HL-60 (cell line): ENCODE measurements around the gene CALB2.

Experiments used
- DNase-seq, 2 experiments: peaks; one replicate each; pipeline ENCODE4 v3.0.0-alpha.2; 2010 to 2020; ENCODE audit warnings: low read depth in 1 of 2, low spot score in 1 of 2
- H3K27ac ChIP-seq: fragments of 250-450 bp; sonication (Bioruptor Pico); replicated peaks from 2 replicates; pipeline ENCODE4 v1.5.1; 2020; ENCODE audit warnings: mild to moderate bottlenecking, moderate library complexity
- H3K27me3 ChIP-seq: fragments of 250-450 bp; sonication (Bioruptor Pico); 2 replicates; pipeline ENCODE4 v1.5.1; 2021; ENCODE audit warnings: mild to moderate bottlenecking, moderate library complexity; ENCODE audit not compliant: insufficient read depth, poor library complexity, severe bottlenecking
- H3K4me3 ChIP-seq: replicated peaks from 2 replicates; pipeline ENCODE4 v1.5.1; 2011; ENCODE audit warnings: mild to moderate bottlenecking, control low read depth, low read length; ENCODE audit not compliant: insufficient read depth
- CTCF ChIP-seq: IDR thresholded peaks from one replicate; pipeline ENCODE4 v1.5.1; 2011; ENCODE audit warnings: low read length, control low read depth, inconsistent platforms; ENCODE audit not compliant: insufficient read depth
- GABPA ChIP-seq: IDR thresholded peaks from 2 replicates; pipeline ENCODE4 v1.6.1; 2012; ENCODE audit warnings: low read depth
- POLR2AphosphoS5 ChIP-seq: IDR thresholded peaks from 2 replicates; pipeline ENCODE4 v1.6.1; 2012; ENCODE audit warnings: low read depth
- SPI1 ChIP-seq: IDR thresholded peaks from 2 replicates; pipeline ENCODE4 v1.6.1; 2012; ENCODE audit warnings: low read depth, mild to moderate bottlenecking, borderline replicate concordance
- TF ChIP-seq, protein P1 (sequence below): IDR thresholded peaks from 2 replicates; pipeline ENCODE4 v1.6.1; 2012; ENCODE audit warnings: low read depth; ENCODE audit not compliant: insufficient replicate concordance

Gene CALB2

DNA sequence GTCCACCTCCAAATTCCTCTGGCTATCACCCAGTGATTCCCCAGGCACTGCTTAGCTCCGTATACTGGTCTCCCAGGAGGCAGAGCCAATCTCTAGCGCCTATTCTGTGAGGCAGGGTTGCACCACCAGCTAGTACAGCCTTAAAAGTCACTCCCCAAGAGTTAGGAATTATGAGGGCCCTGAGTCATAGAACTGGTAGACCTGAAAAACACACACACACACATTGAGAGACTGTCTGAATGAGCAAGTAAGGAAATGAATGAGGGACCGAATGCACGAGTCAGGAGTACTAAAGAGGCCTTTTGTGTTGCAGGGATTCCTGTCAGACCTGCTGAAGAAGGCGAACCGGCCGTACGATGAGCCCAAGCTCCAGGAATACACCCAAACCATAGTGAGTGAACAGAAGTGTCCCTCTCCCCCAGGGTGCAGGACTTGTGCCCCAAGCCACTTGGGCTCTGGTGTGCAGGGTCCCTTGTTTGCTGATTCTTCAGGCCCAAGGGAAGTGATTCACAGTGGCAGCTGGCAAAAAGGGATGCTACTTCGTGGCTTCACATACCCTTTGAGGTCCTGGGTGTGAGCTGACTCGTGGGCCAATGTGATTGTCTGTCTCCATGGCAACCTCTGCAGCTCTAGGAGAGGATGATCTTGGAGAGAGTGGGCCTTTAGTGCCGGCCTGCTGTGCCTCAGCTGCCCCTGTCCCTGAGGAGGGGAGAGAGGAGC lies 24.7 kb downstream of the CALB2 start:
- no peak for DNase-seq
- TF ChIP-seq GABPA (no peak), POLR2AphosphoS5 (no peak), CTCF (no peak), SPI1 (no peak)
- TF ChIP-seq, protein P1, sequence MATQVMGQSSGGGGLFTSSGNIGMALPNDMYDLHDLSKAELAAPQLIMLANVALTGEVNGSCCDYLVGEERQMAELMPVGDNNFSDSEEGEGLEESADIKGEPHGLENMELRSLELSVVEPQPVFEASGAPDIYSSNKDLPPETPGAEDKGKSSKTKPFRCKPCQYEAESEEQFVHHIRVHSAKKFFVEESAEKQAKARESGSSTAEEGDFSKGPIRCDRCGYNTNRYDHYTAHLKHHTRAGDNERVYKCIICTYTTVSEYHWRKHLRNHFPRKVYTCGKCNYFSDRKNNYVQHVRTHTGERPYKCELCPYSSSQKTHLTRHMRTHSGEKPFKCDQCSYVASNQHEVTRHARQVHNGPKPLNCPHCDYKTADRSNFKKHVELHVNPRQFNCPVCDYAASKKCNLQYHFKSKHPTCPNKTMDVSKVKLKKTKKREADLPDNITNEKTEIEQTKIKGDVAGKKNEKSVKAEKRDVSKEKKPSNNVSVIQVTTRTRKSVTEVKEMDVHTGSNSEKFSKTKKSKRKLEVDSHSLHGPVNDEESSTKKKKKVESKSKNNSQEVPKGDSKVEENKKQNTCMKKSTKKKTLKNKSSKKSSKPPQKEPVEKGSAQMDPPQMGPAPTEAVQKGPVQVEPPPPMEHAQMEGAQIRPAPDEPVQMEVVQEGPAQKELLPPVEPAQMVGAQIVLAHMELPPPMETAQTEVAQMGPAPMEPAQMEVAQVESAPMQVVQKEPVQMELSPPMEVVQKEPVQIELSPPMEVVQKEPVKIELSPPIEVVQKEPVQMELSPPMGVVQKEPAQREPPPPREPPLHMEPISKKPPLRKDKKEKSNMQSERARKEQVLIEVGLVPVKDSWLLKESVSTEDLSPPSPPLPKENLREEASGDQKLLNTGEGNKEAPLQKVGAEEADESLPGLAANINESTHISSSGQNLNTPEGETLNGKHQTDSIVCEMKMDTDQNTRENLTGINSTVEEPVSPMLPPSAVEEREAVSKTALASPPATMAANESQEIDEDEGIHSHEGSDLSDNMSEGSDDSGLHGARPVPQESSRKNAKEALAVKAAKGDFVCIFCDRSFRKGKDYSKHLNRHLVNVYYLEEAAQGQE = no peak
- H3K27me3 ChIP-seq = peaks cover 2% of the 10 kb centered on the region
- H3K4me3 ChIP-seq = no peak overlapping the region
- no peak overlapping the region for H3K27ac ChIP-seq

- no peak overlapping the region for H3K4me3 ChIP-seq
- peaks cover 2% of the 10 kb centered on the region for H3K27me3 ChIP-seq
- TF ChIP-seq GABPA (no peak), POLR2AphosphoS5 (no peak), CTCF (no peak), SPI1 (no peak)
- TF ChIP-seq, protein P1 = no peak
- DNase-seq = no peak
- H3K27ac ChIP-seq = no peak overlapping the region
Observed at GRCh38 chr16:71384073-71384724, 25.7 kb downstream of the CALB2 start.

DNA sequence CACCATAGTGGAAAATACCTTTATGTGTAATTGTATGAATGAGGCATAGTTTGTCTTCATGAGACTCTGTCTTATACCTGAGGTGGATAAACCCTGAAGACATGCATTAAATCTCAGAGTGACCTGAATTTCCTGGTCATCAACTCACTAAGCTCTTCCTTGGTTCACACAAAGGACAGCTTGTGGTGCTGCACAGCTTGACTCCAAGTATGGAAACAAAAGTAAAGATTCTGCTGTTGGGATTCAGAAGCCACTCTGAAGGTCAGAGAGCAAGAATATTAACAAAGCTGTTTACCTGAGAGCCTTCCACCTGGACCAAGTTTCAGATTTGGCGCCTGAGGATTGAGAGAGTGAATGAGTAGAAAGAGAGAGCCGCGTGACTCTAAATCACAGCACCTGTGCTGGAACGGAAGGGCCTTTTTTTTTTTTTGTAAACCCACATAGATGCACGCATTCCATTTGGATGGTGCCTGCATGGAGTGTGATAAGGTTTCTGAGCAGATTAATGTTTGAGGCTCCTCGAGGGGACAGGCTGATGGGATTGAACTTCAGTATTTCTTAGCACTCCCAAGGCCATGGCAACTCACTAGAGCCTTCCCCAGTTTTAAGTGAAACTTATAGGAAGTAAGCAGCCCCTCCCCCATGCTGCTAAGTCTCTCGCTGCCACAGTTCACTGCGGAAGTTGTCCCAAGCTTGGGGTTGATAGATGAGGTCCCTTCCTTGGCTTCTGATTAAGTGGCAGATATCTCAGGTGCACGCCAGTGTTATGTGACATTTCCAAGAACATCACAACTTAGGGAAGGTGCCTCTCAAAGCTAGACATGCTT lies 28.7 kb downstream of the CALB2 start:
- DNase-seq = peak in 1 of 2 experiments; percentile 36
- H3K27me3 ChIP-seq = no peaks in the 10 kb centered on the region
- no peak overlapping the region for H3K27ac ChIP-seq
- TF ChIP-seq SPI1 (no peak), POLR2AphosphoS5 (no peak), CTCF (no peak), GABPA (no peak)
- TF ChIP-seq, protein P1 = no peak
- H3K4me3 ChIP-seq = no peak overlapping the region
